Upper lobe of left lung (tissue), 6 donors: Measurements from ENCODE around the gene ASB15. TPM values are rescaled to one million over a fixed set of nuclear protein-coding genes. Genes with fewer than 3 reads are reported as not detected.

Source experiments
- ATAC-seq, 2 donors: fragments of 200-7000 bp; cut with Tn5 transposase; one replicate each; pipeline ENCODE4 v1.9.1; 2022; ENCODE audit warnings: mild to moderate bottlenecking in 2 of 2, moderate library complexity in 2 of 2; ENCODE audit not compliant: low FRiP score in 2 of 2
- DNase-seq, 2 donors: peaks; one replicate each; pipeline ENCODE4 v3.0.0-alpha.2; 2019 to 2020
- H3K27ac ChIP-seq, 4 donors: fragments of 200-600 bp; sonication (generic); one replicate each; pipeline ENCODE4 v1.5.1; 2016 to 2019
- H3K27me3 ChIP-seq, 4 donors: fragments of 200-600 bp; sonication (generic); one replicate each; pipeline ENCODE4 v1.5.1; 2017 to 2019
- H3K36me3 ChIP-seq, 4 donors: fragments of 200-600 bp; sonication (generic); one replicate each; pipeline ENCODE4 v1.5.1; 2016 to 2019
- H3K4me1 ChIP-seq, 4 donors: fragments of 200-600 bp; sonication (generic); one replicate each; pipeline ENCODE4 v1.5.1; 2018 to 2019
- H3K4me3 ChIP-seq, 4 donors: fragments of 200-600 bp; sonication (generic); one replicate each; pipeline ENCODE4 v1.5.1; 2017 to 2019; ENCODE audit warnings: mild to moderate bottlenecking in 2 of 4, moderate library complexity in 1 of 4
- H3K9me3 ChIP-seq, 4 donors: fragments of 200-600 bp; sonication (generic); one replicate each; pipeline ENCODE4 v1.5.1; 2018 to 2019
- EP300 ChIP-seq, 4 donors: sonication (generic); formaldehyde crosslinking; IDR thresholded peaks; one replicate each; pipeline ENCODE4 v1.5.1; 2017; ENCODE audit warnings: antibody characterized with exemption in 4 of 4, control low read depth in 2 of 4
- POLR2A ChIP-seq, 4 donors: fragments of 450-650 bp; IDR thresholded peaks; one replicate each; pipeline ENCODE4 v1.5.1; 2016 to 2017; ENCODE audit warnings: antibody characterized with exemption in 4 of 4, mild to moderate bottlenecking in 2 of 4
- POLR2AphosphoS5 ChIP-seq, 2 donors: sonication (generic); formaldehyde crosslinking; IDR thresholded peaks; one replicate each; pipeline ENCODE4 v1.5.1; 2017; ENCODE audit warnings: antibody characterized with exemption in 2 of 2
- WGBS, 2 donors: methylation state at CpG; one replicate each; pipeline ENCODE4 v1.1.5; 2017 to 2018; 5-methylcytosine and 5-hydroxymethylcytosine counted together
- total RNA-seq, 6 donors: library from RNA; depleted of rRNA in 4 of 6; stranded (reverse); fragments of >200 nt in 4 of 6; gene quantifications; one replicate each; pipeline versions ENCODE4 v1.1.0 to v1.2.1, GENCODE V29; 2016 to 2021
- TF ChIP-seq, protein P1 (sequence below), 6 experiments: fragments of 450-650 bp in 4 of 6; fragments of 200-600 bp in 2 of 6; sonication (generic) in 2 of 6; IDR thresholded peaks; one replicate each; pipeline ENCODE4 v1.5.1; 2016 to 2019; ENCODE audit warnings: antibody characterized with exemption in 6 of 6
- donor health status: DM: no; HTN: no; CAD: no; lungs with moderate emphysema.
- donor health status: DM: no; HTN: yes; CAD: no; lungs with severe emphysema.

ASB15 gene
- total RNA-seq, 6 donors from 2014 or later: not detected

DNA sequence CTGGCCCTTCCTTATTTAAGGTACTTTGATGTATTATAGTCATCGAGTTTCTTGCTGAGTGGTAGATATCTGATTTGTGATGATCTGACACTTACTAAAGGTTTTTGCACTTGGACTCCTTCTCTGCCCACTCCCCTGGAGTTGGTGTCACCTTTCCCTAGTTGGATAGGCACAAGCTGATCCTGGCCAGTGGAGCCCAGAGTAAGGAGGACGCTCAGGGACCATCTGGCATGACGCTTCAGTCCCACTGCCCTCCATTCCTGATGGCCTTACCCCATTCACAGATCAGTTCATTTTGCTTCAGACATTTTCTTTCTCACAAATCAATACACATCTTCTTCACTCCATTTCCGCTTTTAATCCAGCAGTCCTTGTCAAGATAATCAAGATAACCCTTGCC is 20.1 kb downstream of the ASB15 start:
- Histone ChIP-seq H3K36me3 (no peaks in the 10 kb centered on the region), H3K9me3 (no peaks in the 10 kb centered on the region), H3K4me3 (no peak overlapping the region), H3K27ac (no peak overlapping the region), H3K4me1 (no peaks in the 10 kb centered on the region), H3K27me3 (no peaks in the 10 kb centered on the region)
- ATAC-seq (no peak), DNase-seq (no peak)
- WGBS, 2 donors: 88 to 90% methylated on average over 4 of the region's 4 CpGs
- TF ChIP-seq POLR2A (IDR thresholded peaks at IDR 0.05): no peak
- TF ChIP-seq POLR2AphosphoS5 (IDR thresholded peaks at IDR 0.05): no peak
- no peak for TF ChIP-seq EP300 (IDR thresholded peaks at IDR 0.05)
- TF ChIP-seq, protein P1, sequence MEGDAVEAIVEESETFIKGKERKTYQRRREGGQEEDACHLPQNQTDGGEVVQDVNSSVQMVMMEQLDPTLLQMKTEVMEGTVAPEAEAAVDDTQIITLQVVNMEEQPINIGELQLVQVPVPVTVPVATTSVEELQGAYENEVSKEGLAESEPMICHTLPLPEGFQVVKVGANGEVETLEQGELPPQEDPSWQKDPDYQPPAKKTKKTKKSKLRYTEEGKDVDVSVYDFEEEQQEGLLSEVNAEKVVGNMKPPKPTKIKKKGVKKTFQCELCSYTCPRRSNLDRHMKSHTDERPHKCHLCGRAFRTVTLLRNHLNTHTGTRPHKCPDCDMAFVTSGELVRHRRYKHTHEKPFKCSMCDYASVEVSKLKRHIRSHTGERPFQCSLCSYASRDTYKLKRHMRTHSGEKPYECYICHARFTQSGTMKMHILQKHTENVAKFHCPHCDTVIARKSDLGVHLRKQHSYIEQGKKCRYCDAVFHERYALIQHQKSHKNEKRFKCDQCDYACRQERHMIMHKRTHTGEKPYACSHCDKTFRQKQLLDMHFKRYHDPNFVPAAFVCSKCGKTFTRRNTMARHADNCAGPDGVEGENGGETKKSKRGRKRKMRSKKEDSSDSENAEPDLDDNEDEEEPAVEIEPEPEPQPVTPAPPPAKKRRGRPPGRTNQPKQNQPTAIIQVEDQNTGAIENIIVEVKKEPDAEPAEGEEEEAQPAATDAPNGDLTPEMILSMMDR (IDR thresholded peaks at IDR 0.05): no peak

DNA sequence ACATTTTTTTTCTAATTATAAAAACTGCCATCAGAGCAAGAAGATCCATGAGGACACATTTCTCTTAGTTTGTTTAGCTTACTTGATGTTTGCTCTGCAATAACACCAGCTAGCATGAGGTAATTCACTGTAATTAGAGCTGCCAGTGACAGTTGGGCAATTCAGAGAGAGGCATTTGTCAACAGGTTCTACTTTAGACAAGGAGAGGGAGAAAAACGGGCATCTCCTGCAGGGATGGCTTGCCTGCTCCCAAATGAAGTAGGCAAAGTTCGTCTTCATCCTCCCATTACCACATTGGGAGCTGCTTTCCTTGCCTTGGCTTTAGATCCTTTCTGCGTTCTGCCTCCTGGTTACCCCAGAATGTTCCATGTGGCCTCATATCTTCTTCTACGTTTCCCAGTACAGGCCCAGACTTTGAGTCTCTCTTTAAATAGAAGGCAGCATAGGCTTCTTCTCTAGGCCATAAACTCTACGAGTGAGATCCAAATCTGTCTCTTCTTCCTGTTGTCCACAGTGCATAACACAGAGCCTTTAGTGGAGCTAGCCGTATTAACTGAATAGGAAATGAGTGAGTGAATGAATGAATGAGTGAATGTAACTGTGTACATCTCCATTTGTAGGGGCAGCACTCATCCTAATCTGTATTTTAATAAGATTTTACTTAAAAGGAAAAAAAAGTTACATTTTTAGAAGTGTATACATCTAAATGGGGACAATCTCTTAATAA is 21.2 kb downstream of the ASB15 start:
- TF ChIP-seq EP300 (IDR thresholded peaks at IDR 0.05) (no peak), POLR2AphosphoS5 (IDR thresholded peaks at IDR 0.05) (no peak), POLR2A (IDR thresholded peaks at IDR 0.05) (no peak)
- TF ChIP-seq, protein P1 (IDR thresholded peaks at IDR 0.05): no peak
- no peak overlapping the region for H3K27ac ChIP-seq
- no peak overlapping the region for H3K4me3 ChIP-seq
- ATAC-seq (no peak), DNase-seq (no peak)
- no peaks in the 10 kb centered on the region for H3K4me1 ChIP-seq
- 64 to 83% methylated on average over 6 of the region's 6 CpGs for WGBS, 2 donors
- no peaks in the 10 kb centered on the region for H3K27me3 ChIP-seq
- no peaks in the 10 kb centered on the region for H3K36me3 ChIP-seq
- no peaks in the 10 kb centered on the region for H3K9me3 ChIP-seq

DNA sequence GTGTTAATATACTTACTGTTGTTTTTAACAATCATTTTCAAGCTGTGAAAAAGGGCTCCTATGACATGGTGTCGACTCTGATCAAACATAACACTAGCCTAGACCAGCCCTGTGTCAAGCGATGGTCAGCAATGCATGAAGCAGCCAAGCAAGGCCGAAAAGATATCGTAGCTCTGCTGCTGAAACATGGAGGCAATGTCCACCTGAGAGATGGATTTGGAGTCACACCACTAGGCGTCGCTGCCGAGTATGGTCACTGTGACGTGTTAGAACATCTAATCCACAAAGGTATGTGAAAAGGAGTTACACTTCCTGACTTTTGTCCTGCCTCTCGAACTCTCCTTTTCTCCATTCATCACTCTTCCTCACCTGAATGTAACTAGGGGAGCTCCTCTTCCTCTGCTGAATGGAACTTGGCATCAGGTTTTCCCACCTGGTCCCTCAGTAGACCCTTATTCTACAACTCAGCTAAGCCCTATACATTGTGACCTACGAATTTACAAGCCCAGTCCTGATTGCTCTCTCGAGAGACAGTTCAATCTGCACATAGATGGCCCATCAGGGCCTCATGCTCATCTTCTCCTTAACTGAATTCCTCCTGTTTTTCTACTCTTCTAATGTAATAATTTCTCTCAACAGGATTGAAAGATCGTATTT is 23.0 kb downstream of the ASB15 start:
- DNase-seq (peak in 1 of 2 donors; percentile 42), ATAC-seq (peak in 1 of 2 donors; percentile 24)

DNA sequence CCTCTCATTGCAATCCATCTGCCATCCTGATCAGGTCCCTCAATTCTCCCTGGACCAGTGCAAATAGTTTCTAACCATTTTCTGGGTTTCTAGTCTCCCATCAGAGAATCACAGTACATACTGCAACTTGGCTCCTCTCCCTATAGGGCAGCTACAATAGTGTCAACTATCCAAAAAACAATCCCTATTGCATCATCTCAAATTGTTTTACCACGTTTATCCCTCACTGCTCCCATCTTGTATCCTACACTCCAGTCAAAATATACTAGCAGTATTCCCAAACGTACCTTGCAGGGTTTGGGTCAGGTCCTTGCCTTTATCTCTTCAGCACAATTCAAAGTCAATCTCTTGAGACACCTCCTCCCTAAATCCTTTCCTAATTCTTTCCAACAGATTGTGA is 23.6 kb downstream of the ASB15 start:
- 68 to 74% methylated on average over 2 of the region's 2 CpGs for WGBS, 2 donors
- Histone ChIP-seq H3K9me3 (no peaks in the 10 kb centered on the region), H3K27ac (no peak overlapping the region), H3K27me3 (no peaks in the 10 kb centered on the region), H3K4me3 (no peak overlapping the region), H3K36me3 (no peaks in the 10 kb centered on the region), H3K4me1 (no peaks in the 10 kb centered on the region)
- ATAC-seq: no peak
- no peak for DNase-seq
- no peak for TF ChIP-seq EP300 (IDR thresholded peaks at IDR 0.05)
- TF ChIP-seq, protein P1 (IDR thresholded peaks at IDR 0.05): no peak
- no peak for TF ChIP-seq POLR2AphosphoS5 (IDR thresholded peaks at IDR 0.05)
- no peak for TF ChIP-seq POLR2A (IDR thresholded peaks at IDR 0.05)

More for the DNA sequence above, 23.0 kb downstream of the ASB15 start:
- H3K27me3 ChIP-seq: no peaks in the 10 kb centered on the region
- H3K36me3 ChIP-seq: no peaks in the 10 kb centered on the region
- WGBS, 2 donors: 56 to 66% methylated on average over 12 of the region's 12 CpGs
- H3K9me3 ChIP-seq: no peaks in the 10 kb centered on the region
- no peak for TF ChIP-seq EP300 (IDR thresholded peaks at IDR 0.05)
- TF ChIP-seq POLR2A (IDR thresholded peaks at IDR 0.05): no peak
- no peak for TF ChIP-seq POLR2AphosphoS5 (IDR thresholded peaks at IDR 0.05)
- TF ChIP-seq, protein P1 (IDR thresholded peaks at IDR 0.05): peak in 4 of 6 experiments; percentile 12 to 30 (median 20)
- H3K4me3 ChIP-seq: no peak overlapping the region
- no peak overlapping the region for H3K27ac ChIP-seq
- H3K4me1 ChIP-seq: no peaks in the 10 kb centered on the region
